ENCODE data around the gene ST3GAL5.

- TF ChIP-seq CTCF (IDR thresholded peaks at IDR 0.05 in 8 of 11, conservative IDR thresholded peaks at IDR 0.05 in 3 of 11) (no peak), POLR2A (IDR thresholded peaks at IDR 0.05) (no peak), POLR2AphosphoS5 (IDR thresholded peaks at IDR 0.05) (no peak)
Observed at GRCh38 chr2:85908506-85908905, 19.7 kb upstream of the ST3GAL5 start.
